HG02571 (cell line): ENCODE data around the gene FOXC2.

Experiments used
- ATAC-seq: cut with Tn5 transposase; IDR thresholded peaks from one replicate; pipeline ENCODE4 v1.9.1; 2021; ENCODE audit warnings: mild to moderate bottlenecking, moderate library complexity; ENCODE audit not compliant: unreplicated experiment

FOXC2 gene

DNA sequence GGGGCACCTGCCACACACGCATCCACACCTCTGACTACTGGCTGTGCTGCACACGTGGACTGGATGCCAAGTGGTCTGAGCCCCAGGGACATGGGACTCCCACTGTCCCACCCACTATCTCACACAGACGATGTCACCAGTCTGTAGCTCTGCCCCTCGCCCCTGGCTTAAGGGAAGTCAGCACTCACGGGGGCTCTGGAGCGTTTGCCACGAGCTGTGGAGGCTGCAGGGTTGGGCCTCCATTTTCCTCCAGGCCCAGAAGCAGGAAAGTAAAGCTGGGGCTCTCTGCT lies 34.2 kb upstream of the FOXC2 start:
- no peak for ATAC-seq

DNA sequence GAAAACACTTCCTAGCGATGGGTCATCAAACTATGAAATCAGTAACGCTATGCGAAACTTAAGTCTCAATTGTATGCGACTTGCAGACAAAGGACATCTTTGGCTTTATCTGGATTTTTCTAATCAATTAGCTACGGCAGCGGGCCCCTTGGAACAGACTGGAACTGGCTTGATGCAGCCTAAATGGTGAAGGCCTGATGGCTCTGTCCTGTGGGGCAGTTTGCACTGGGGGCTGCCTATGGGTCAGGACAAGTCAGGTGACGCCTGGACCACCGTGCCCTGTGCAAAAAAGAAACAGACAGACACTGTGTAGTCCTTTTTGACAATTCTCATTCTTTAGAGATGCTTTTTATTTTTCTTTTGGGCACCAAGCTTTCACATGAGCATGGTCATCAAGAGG lies 33.6 kb upstream of the FOXC2 start:
- ATAC-seq = no peak

DNA sequence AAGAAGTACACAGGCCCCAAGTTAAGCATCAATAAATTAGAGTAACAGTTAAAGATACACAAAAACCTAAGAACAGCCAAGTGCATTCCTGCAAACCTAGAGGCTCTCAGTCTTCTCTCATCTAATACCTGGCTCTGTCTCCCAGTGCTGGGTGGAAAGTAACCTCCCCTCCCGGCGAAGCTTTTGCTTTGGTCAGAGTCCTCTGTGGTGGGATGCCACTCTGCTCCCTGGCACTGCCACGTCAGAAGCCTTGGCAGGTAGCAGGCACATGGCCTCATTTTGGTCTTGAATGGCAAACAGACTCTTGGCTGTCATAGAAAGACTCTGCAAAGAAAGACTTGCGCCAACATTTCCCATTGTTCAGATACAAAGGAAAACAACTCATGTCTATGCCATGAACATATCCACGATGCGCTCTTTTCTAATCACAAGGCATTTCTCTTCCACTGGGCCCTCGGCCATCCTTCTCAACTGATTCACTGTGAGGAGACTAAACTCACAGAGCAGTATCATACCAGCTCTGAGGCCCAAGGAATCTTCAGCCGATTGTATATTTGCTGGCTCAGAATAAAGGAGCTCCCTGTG lies 32.8 kb upstream of the FOXC2 start:
- no peak for ATAC-seq

DNA sequence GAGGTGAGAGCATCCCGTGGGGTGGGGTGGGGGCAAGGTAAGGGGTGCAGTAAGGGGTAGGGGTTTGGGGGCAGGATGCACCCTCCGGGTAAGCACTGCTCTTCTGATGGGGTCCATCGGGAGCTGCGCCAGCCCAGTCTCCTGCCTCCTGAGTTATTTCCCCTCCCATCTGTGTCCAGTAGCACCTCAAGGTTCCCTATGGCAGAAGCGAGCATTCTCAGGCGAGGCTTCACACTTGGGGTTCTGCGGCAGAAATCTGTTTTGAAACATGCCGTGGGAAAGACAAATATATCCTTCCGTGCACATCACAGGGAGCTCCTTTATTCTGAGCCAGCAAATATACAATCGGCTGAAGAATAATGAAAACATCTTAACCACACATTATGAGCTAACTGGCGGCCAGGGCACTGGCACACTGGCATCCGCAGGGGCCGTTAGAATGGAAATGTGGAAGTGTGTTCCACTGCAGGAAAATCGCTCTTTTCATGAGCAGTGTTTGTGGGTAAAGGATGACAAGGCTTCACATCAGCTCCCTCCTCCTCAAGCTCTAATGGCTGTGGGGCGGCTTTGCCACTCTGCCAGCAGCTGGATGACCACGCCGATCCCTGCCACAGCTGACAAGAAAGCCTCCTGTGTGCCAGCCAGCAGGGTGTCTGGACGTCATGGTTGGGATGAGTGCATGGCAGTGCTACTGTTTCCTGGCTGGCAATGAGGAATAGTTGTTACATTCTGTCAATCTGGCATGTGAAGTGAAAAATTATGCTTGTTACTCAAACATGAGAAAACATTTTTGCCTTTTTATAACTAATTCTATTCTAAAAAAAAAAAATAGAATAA lies 31.6 kb upstream of the FOXC2 start:
- no peak for ATAC-seq

DNA sequence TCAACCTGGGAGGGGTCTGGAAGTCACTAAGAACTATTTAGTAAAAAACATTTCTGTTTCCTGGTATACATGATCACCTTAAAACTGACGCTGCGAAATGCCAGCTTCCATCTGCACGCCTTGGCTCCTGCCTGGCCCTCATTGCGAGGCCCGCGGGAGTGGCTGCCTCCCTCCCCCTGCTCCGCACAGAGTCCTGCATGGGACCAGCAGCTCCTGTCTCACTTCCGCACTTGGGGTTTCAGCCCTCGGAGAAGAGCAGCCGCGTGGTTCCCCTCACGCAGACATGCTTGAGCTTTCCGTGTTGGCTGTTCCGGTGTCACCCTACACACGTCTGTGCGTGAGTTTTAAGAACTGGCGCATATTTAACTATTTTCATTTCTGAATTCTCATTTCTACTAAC lies 30.0 kb upstream of the FOXC2 start:
- no peak for ATAC-seq

DNA sequence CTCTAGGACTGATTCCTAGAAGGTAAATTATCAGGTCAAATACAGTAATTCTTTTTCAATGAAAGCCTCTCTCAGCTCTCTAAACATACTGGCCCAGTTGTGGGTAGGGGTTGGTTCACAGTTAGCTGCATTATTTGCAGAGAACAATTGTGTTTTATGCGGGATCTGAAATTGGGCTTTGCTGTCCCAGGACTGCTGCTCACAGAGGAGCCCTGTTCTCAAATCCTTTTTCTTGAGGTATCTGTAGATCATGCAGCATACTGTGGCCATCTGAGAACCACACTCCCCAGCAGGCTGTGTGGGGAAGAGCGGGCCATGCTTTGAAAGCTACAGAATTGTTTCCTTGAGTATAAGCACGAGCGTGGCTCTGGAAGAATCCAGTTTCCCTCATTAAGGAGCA lies 29.1 kb upstream of the FOXC2 start:
- no peak for ATAC-seq

DNA sequence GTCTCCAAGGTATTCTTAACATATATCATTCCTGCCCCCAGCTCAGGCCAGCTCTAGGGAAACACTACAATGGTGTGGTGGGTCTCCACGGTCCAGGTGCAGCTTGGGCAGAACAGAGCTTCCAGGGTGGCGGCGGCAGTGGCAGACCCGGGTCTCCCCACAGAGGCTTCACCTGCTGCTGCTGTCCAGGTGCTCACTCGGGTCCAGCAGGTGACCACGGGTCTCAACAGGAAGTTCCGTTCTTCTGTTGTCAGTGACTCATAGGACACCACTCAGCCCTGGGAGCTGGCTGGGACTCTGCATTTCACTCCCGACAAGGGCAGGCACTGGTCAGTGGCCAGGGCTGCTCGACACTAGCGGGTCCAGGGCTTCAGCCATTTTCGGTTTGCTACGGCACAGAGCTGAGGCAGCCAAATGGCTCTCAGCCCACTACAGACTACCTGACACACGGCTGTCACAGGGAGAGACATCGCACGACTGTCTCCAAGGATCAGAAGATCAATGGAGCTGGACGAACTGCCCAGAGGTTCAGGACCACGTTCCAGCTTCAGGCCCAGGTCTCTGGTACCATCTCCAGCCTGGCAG lies 28.3 kb upstream of the FOXC2 start:
- ATAC-seq = no peak

DNA sequence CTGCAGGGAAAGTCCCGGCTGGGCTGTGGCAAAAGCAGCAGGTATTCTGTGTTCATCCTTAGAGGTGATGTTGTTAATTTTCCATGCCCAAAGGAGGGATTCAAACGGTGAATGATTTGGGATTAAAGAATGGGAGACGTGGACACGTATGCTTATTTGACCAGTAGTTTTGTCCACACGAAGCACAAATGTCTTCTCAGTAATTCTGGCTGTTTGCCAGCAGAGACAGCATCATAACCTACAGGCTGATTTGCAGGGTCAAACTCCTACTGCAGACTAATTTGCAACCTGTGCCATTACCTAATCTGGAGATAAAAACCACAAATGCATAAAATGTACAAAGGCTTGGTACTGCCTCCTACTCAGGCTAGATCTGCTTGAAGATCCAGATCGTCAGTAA lies 25.7 kb upstream of the FOXC2 start:
- no peak for ATAC-seq

DNA sequence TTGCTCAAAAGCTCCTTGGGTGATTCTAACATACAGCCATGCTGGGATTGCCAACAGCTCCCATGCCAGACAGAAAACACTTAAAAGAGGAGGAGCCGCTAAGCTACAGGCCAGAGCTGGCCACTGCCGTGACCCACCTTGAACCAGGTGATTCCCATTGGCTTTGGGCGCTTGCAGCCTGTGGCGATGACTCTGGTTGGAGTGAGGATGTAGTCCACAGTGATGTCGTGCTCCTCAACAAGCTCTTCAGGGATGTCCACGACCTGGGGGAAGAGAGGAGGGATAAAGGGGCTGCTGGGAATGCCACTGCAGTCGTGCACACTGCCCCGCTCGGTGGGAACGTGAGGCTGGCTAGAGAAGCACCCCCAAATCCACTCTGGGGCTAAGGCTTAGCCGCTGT lies 25.1 kb upstream of the FOXC2 start:
- ATAC-seq = no peak

DNA sequence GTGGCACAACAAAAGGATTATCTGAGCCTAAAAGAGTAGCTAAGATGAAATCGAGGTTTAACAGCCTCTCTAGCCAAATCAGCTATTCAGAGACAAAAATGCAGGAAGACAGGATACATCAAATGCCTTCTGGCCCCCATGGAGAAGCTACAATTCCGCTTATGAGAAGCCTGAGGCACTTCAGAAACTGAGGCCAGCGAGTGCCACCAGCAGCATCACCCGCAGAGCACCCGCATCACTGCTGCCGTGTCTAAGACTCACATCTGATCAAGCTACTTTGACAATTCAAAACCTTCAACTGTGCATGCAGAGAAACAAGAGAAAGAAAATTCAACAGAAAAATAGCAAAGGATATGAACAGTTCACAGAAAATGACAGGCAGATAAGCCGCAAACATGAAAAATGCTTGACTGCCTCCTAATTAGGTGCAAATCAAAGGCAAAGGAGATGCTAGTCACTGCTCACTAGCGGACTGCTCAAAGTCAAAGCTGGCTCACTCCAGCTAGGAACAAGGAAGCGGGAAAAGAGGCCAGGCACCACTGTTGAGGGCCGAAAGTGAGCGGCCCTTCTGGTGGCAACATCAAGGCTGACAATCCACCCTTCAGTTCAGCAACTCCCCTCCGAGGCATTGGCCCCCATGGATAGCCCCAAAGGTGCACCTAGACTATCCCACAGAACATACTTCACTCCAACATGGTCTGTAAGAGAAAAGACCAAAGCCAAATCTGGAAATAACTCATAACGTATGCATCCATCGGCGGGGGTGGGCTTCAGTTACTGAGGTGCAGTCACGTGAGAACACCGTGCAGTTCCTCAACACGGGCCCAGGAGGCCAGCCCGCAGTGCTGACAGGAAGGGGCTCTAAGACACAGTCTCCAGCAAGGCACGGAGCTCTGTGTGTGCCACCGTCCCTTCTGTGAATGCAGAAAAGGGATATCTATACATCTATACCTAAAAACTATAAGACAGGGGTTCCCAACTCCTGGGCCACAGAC lies 23.6 kb upstream of the FOXC2 start:
- no peak for ATAC-seq

DNA sequence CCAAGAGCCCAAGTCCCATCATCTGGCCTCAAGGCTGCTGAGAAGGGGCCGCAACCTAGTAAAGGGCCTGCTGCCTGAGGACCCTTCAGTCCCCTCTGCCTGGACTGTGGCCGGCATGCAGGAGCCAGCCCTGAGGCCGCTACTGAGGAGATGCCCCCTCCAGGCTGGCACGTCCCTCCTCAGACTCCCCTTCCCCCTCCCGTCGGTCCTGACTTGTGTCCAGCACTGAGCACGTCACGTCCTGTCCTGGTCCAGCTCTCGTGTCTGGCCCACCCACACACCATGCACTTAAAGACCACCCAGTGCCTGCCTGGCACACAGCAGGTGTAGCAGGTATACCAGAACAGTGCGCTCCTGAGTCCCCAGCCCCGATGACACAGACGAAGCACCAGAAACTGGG lies 21.1 kb upstream of the FOXC2 start:
- ATAC-seq = no peak

DNA sequence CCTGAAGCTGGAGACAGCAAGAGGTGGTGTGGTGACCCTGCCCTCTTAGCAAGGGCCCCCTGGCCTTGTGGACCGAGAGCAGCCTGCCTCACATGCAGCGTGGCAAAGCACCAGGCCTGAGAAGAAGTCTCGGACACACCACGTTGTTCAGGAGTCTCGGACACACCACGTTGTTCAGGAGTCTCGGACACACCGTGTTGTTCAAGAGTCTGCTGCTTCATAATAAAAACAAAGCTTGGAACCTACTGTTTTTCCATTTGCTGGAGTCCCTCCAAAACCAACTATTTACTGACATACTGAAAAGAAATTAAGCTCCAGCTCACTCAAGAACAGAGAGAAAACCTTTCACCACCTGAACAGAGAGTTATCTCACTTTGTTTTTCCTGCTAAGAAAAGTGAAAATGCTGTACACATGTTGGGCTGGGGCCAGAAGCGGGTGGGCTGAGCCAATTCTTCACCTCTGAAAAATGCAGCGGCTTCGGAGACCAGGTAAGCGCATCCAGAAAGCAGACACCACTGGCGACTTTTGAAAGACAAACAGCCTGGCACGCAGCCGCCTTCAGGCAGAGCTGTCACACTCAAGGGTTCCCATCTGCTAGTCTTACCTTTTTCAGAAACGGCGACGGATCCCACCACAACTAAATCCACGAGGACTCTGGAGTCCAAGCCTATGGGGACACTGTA lies 20.5 kb upstream of the FOXC2 start:
- no peak for ATAC-seq

DNA sequence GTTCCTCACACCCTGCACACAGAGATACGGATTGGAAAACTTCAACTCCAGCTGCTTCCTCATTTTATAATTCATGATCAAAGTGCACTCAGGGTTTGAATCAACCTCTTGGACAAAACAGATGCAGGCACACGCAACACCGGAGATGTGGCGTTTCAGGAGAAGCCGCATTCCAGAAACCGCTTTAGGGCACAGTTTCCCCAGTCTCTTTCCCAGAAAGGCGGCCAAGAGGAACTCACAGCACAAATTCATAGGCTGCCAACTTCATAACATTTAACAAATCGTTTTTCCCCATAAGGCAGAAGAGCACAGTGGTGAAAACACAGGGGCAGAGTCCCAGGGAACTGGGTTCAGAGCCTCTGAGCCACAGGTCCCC lies 20.0 kb upstream of the FOXC2 start:
- ATAC-seq = no peak

DNA sequence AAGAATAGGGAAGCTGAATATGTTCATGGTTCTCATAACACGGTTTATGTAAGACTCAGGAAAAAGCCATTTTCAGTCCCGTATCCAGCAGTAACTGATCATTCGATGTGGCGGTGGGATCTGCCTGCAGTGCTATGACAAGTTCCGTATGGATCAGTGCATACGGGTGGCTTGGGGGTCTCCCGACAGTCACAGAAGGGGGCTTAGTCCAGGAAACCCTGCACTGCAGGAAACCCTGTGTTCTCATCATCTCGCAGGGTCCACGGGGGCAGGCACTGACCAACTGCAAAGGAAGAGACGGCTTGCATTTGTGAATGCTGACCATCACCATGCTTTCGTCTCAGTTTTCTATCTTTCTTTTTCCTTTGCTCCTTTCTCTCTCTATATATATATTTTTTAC lies 19.3 kb upstream of the FOXC2 start:
- no peak for ATAC-seq

DNA sequence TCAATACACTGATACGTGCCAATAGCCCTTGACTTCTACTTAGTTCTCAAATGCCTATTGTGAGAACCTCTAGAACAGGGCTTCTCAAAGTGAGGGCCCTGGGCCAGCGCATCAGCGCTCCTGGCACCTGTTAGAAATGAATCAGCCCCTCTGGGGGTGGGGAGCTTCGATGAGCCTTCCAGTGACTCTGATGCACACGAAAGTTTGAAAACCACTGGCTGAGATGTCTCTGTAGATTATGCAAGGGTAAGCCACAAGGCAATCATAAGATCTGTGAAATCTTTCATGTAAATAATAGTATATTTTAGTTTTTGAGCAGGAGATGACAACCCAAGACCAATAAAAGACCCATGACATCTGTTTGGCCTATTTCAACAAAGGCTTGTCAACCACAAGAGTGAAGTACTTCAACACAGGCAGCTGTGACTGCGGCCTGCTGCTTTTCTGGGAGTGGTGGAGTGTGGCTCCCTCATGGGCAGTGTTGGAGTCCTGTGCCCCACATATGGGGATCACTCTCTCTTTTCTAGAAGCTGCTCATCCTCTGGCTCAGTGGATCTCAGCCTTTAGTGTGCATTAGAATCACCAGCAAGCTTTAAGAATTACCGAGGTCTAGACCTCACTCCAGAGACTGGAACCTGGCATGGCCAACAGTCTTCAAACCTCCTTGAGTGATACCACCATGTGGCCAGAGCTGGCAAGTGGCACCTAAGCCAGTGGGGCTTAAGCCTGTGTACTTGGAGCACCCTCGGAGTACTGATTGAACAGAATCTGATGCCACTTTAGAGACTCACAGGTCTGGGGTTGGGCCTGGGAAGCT lies 17.3 kb upstream of the FOXC2 start:
- no peak for ATAC-seq

DNA sequence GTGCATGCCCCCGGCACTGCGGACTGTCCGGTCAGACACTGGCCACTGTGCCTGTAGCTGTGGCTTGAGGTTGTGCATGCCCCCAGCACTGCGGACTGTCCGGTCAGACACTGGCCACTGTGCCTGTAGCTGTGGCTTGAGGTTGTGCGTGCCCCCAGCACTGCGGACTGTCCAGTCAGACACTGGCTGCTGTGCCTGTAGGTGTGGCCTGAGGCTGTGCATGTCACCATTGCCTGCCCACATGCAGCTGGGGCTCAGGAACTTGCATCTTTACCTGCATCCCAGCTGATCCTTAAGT lies 16.8 kb upstream of the FOXC2 start:
- ATAC-seq = no peak

DNA sequence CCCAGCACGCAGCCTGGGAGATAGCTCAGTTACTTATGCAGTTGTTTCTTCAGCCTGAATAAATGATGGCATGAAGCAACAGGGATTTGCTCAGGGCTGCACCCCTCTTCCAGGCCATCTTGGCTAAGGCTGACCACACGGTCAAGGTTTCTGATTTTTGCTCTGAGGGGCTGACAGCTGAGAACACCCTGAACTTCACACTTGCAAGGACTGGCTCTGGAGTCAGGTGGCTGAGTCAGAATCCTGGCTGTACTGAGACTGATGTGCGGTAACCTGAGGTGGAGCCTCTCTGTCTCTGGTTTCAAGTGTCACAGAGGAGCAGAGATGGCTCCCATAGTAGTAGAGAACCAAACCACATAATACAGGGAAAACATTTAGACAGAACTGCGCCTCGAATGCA lies 16.3 kb upstream of the FOXC2 start:
- no peak for ATAC-seq

DNA sequence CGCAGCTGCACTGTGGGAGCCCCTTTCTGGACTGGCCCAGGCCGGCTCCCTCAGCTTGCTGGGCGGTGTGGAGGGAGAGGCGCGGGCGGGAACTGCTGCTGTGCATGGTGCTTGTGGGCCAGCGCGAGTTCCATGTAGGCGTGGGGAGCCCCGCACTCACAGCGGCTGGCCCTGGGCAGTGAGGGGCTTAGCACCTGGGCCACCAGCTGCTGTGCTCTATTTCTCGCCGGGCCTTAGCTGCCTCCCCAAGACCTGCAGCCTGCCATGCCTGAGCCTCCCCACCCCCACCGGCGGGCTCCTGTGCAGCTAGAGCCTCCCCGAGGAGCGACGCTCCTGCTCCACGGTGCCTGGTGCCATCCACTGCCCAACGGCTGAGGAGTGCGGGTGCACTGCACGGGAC lies 13.3 kb upstream of the FOXC2 start:
- ATAC-seq = no peak

DNA sequence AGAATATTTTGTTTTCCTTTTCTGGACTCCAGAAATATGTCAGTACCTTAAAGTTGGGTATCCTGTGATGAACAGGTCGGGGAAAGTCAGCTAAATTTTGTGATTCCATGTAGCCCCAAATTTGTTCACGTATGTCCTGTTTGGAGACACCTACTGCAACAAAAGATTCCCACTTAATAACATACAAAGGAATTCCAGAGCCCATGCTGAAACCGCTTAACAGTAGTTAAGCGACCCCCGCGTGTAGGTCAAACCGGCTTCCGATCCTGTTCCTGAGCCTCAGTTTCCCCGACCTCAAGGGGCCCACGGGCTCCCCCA lies 12.1 kb upstream of the FOXC2 start:
- ATAC-seq = no peak

DNA sequence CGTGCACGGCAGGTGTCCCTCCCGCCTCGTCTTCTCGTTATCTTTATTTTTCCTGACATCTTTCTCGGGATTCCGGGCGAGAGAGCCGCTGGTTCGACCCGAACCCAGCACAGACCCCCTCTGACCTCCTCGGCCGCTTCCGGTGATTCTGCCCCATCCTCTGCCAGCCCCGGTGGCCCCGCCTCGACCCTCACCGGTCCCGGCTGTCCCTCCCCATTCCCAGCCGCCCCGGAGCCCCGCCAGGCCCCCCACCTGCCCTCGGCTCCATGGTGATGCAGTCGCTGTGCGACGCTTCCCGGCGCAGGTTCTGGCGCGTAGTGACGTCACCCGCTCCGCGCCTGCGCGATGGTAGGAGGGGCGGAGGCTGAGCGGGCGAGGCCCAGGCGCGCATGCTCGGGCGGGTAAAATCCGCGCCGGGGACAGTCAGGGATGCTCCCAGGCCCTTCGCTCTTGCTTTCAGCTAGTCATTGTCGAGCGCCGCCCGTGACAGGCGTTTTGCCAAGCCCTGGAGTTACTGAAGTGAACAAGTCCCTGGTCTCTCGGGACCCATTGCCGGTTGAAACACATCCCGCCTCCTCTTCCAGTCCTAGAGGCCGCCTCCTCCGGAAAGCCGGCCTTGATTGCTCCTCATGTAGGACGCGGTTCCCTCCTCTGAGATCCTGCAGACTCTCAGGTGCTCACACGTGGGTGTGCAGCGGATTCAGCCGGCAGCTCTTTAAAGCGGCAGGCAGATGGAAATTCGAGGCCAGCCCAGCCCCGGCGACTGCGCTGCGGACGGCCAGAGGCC lies 11.5 kb upstream of the FOXC2 start, which contains the start of gene MTHFSD:
Gene MTHFSD, minus strand, starts transcription at position 319 of the 787 bp plus-strand sequence. Its CDS starts 51 bp downstream, at position 268.
- peak; percentile 80 for ATAC-seq
